HCT116 (cell line): Measurements from ENCODE around the gene NMNAT3. TPM values are rescaled to one million over a fixed set of nuclear protein-coding genes. Genes with fewer than 3 reads are reported as not detected.

Experiments used
- ATAC-seq: fragments of 200-7000 bp; cut with Tn5 transposase; 2 replicates; pipeline ENCODE4 v1.9.1; 2020; ENCODE audit warnings: mild to moderate bottlenecking, moderate library complexity
- BruUV-seq: library from RNA; stranded (reverse); fragments of 400-500 nt; replicated peaks from 2 replicates; lab custom pipeline; 2021; lab: Mats Ljungman, UMichigan
- CTCF ChIA-PET: fragments of 300-600 bp; sonication (Branson Sonifier 250); formaldehyde crosslinking; loops from one replicate; lab custom pipeline; 2021; ENCODE audit warnings: antibody characterized with exemption; lab: Charles Lee
- POLR2A ChIA-PET: fragments of 300-600, 350-600 bp; sonication (Branson Sonifier 250); formaldehyde crosslinking; loops from one replicate; lab custom pipeline; 2021; ENCODE audit warnings: antibody characterized with exemption; lab: Charles Lee
- RAD21 ChIA-PET, 2 experiments: fragments of 300-600 bp; sonication (Branson Sonifier 250); formaldehyde crosslinking; loops; one replicate each; lab custom pipeline; 2023; ENCODE audit warnings: low total read pairs in 2 of 2; ENCODE audit not compliant: uncharacterized antibody in 2 of 2, unreplicated experiment in 2 of 2, low non-redundant PET in 1 of 2; lab: Charles Lee
- DNase-seq: peaks from one replicate; pipeline ENCODE4 v3.0.0-alpha.2; 2010; ENCODE audit warnings: low read depth, low spot score
- H2AFZ ChIP-seq: fragments of 200-600 bp; shearing (Covaris generic), sonication (generic); 2 replicates; pipeline ENCODE4 v1.6.1; 2017; ENCODE audit warnings: low read depth, mixed run types, mixed read lengths, antibody characterized with exemption, low read length; ENCODE audit not compliant: poor library complexity, severe bottlenecking
- H3K27ac ChIP-seq: 2 replicates; pipeline ENCODE4 v1.5.1; 2012; ENCODE audit warnings: low read depth, low read length
- H3K27me3 ChIP-seq: fragments of 200-600 bp; sonication (generic); 2 replicates; pipeline ENCODE4 v1.6.1; 2016; ENCODE audit warnings: mixed run types, low read length, mixed read lengths; ENCODE audit not compliant: insufficient read depth
- H3K36me3 ChIP-seq, 2 experiments: fragments of 200-500 bp in 1 of 2; fragments of 200-600 bp in 1 of 2; sonication (Bioruptor generic) in 1 of 2; sonication (generic) in 1 of 2; 2 replicates each; pipeline versions ENCODE4 v1.5.1 to v1.6.1; 2014 to 2016; ENCODE audit warnings: low read length in 2 of 2, inconsistent platforms in 1 of 2, mixed read lengths in 1 of 2, mixed run types in 1 of 2; ENCODE audit not compliant: insufficient read depth in 2 of 2, control insufficient read depth in 1 of 2
- H3K4me1 ChIP-seq, 2 experiments: fragments of 200-600 bp in 1 of 2; sonication (generic) in 1 of 2; 2 replicates each; pipeline versions ENCODE4 v1.5.1 to v1.6.1; 2012 to 2017; ENCODE audit warnings: low read length in 2 of 2, inconsistent platforms in 1 of 2, mild to moderate bottlenecking in 1 of 2, mixed read lengths in 1 of 2, mixed run types in 1 of 2, moderate library complexity in 1 of 2; ENCODE audit not compliant: insufficient read depth in 2 of 2, control insufficient read depth in 1 of 2
- H3K4me2 ChIP-seq: fragments of 200-600 bp; sonication (generic); 2 replicates; pipeline ENCODE4 v1.6.1; 2017; ENCODE audit warnings: mixed run types, low read length, mixed read lengths
- H3K4me3 ChIP-seq, 2 experiments: fragments of 200-600 bp in 1 of 2; sonication (generic) in 1 of 2; replicated peaks in 1 of 2; 2 replicates each; pipeline ENCODE4 v1.5.1; 2011 to 2016; ENCODE audit warnings: low read length in 2 of 2, control low read depth in 1 of 2, low read depth in 1 of 2, mild to moderate bottlenecking in 1 of 2, mixed read lengths in 1 of 2, mixed run types in 1 of 2
- H3K79me2 ChIP-seq: fragments of 200-600 bp; sonication (generic); 2 replicates; pipeline ENCODE4 v1.6.1; 2017; ENCODE audit warnings: mild to moderate bottlenecking, mixed run types, low read length, moderate library complexity, mixed read lengths; ENCODE audit not compliant: insufficient read depth
- H3K9ac ChIP-seq: fragments of 200-600 bp; sonication (generic); 2 replicates; pipeline ENCODE4 v1.6.1; 2016; ENCODE audit warnings: low read length, mixed read lengths
- H3K9me2 ChIP-seq: fragments of 200-600 bp; sonication (generic), shearing (Covaris generic); 2 replicates; pipeline ENCODE4 v1.6.1; 2017; ENCODE audit warnings: mixed run types, mild to moderate bottlenecking, moderate library complexity; ENCODE audit not compliant: insufficient read depth
- H3K9me3 ChIP-seq, 2 experiments: fragments of 200-500 bp in 1 of 2; fragments of 200-600 bp in 1 of 2; sonication (Bioruptor generic) in 1 of 2; sonication (generic) in 1 of 2; 2 replicates each; pipeline ENCODE4 v1.6.1; 2014 to 2017; ENCODE audit warnings: low read length in 2 of 2, mixed read lengths in 2 of 2, inconsistent platforms in 1 of 2, low read depth in 1 of 2, mild to moderate bottlenecking in 1 of 2, mixed run types in 1 of 2, moderate library complexity in 1 of 2; ENCODE audit not compliant: control insufficient read depth in 1 of 2, insufficient read depth in 1 of 2
- H4K20me1 ChIP-seq: fragments of 200-600 bp; sonication (generic), shearing (Covaris generic); 2 replicates; pipeline ENCODE4 v1.6.1; 2017; ENCODE audit warnings: mixed run types, mild to moderate bottlenecking, moderate library complexity; ENCODE audit not compliant: insufficient read depth
- CBX3 ChIP-seq: IDR thresholded peaks from 2 replicates; pipeline ENCODE4 v1.6.1; 2012; ENCODE audit warnings: low read depth
- CEBPB ChIP-seq: IDR thresholded peaks from 2 replicates; pipeline ENCODE4 v1.6.1; 2012; ENCODE audit warnings: low read depth
- EGR1 ChIP-seq: IDR thresholded peaks from 2 replicates; pipeline ENCODE4 v1.6.1; 2012; ENCODE audit warnings: low read depth
- EZH2 ChIP-seq: fragments of 200-600 bp; sonication (generic); IDR thresholded peaks from 2 replicates; pipeline ENCODE4 v1.6.1; 2017; ENCODE audit warnings: antibody characterized with exemption, mixed run types
- FOSL1 ChIP-seq: IDR thresholded peaks from 2 replicates; pipeline ENCODE4 v1.6.1; 2012; ENCODE audit warnings: low read depth
- JUND ChIP-seq: IDR thresholded peaks from 2 replicates; pipeline ENCODE4 v1.6.1; 2012
- MAX ChIP-seq: IDR thresholded peaks from 2 replicates; pipeline ENCODE4 v1.6.1; 2012
- POLR2AphosphoS5 ChIP-seq: IDR thresholded peaks from 2 replicates; pipeline ENCODE4 v1.6.1; 2011; ENCODE audit warnings: mild to moderate bottlenecking, low read depth, low read length, moderate library complexity
- RAD21 ChIP-seq: IDR thresholded peaks from 2 replicates; pipeline ENCODE4 v1.6.1; 2012; ENCODE audit warnings: low read depth, mild to moderate bottlenecking
- SIN3A ChIP-seq: IDR thresholded peaks from 2 replicates; pipeline ENCODE4 v1.6.1; 2012; ENCODE audit warnings: low read depth
- SP1 ChIP-seq: IDR thresholded peaks from 2 replicates; pipeline ENCODE4 v1.6.1; 2012; ENCODE audit warnings: low read depth
- SRF ChIP-seq: IDR thresholded peaks from 2 replicates; pipeline ENCODE4 v1.6.1; 2012; ENCODE audit warnings: low read depth
- TCF7L2 ChIP-seq: IDR thresholded peaks from 2 replicates; pipeline ENCODE4 v1.7.0; 2011; ENCODE audit warnings: borderline replicate concordance, inconsistent platforms; ENCODE audit not compliant: insufficient read depth, insufficient read length; ENCODE audit errors: extremely low read depth
- YY1 ChIP-seq: IDR thresholded peaks from 2 replicates; pipeline ENCODE4 v1.6.1; 2011; ENCODE audit warnings: low read length, low read depth, moderate library complexity, mild to moderate bottlenecking; ENCODE audit not compliant: insufficient replicate concordance; ENCODE audit errors: extremely low read depth
- ZBTB33 ChIP-seq: IDR thresholded peaks from 2 replicates; pipeline ENCODE4 v1.6.1; 2011; ENCODE audit warnings: mild to moderate bottlenecking, low read length, moderate library complexity; ENCODE audit not compliant: insufficient replicate concordance; ENCODE audit errors: extremely low read depth
- ZFX ChIP-seq: fragments of 450-650 bp; IDR thresholded peaks from 2 replicates; pipeline ENCODE4 v1.6.1; 2017
- ZNF274 ChIP-seq: fragments of 200-500 bp; sonication (Bioruptor generic); IDR thresholded peaks from 2 replicates; pipeline ENCODE4 v1.6.1; 2014; ENCODE audit warnings: mild to moderate bottlenecking, low read depth, low read length, inconsistent platforms
- intact Hi-C: fragments of 100-400 bp; cut with micrococcal nuclease; formaldehyde crosslinking; loops from 2 replicates; pipeline ENCODE4 v1.10.0; 2022
- total RNA-seq: library from RNA; stranded (reverse); gene quantifications from one replicate; pipeline ENCODE4 v1.2.1, GENCODE V29; 2021; ENCODE audit not compliant: unreplicated experiment
- TF ChIP-seq, protein P1 (sequence below), 3 experiments: fragments of 200-600 bp in 1 of 3; sonication (generic) in 1 of 3; IDR thresholded peaks in 2 of 3; conservative IDR thresholded peaks in 1 of 3; 2 replicates each; pipeline ENCODE4 v1.5.1; 2012 to 2017; ENCODE audit warnings: low read depth in 2 of 3, low read length in 2 of 3, antibody characterized with exemption in 1 of 3, borderline replicate concordance in 1 of 3, control low read depth in 1 of 3, mild to moderate bottlenecking in 1 of 3, mixed read lengths in 1 of 3, mixed run types in 1 of 3, moderate library complexity in 1 of 3; ENCODE audit not compliant: insufficient read depth in 1 of 3

NMNAT3 gene
- total RNA-seq, 1 experiment from 2014 or later = 5.7 TPM

- ChIA-PET POLR2A (no interaction called here), CTCF (no interaction called here)
Measured at GRCh38 chr3:139517321-139518065, 160.3 kb downstream of the NMNAT3 start.

More at GRCh38 chr3:139517321-139518065, 160.3 kb downstream of the NMNAT3 start:
- no peaks in the 10 kb centered on the region for H3K27me3 ChIP-seq
- no peaks in the 10 kb centered on the region for H4K20me1 ChIP-seq
- peaks cover 0 to 14% of the 10 kb centered on the region in 2 experiments; a peak in 3 of 4 replicates for H3K4me1 ChIP-seq
- no peak overlapping the region for H3K9ac ChIP-seq
- ATAC-seq (no peak), DNase-seq (no peak)
- no peaks in the 10 kb centered on the region for H3K9me3 ChIP-seq
- no peak overlapping the region for H3K4me2 ChIP-seq
- H3K79me2 ChIP-seq = no peaks in the 10 kb centered on the region
- no peak overlapping the region for H2AFZ ChIP-seq
- intact Hi-C loops = no loop called here
- H3K4me3 ChIP-seq = no peak overlapping the region
- no peaks in the 10 kb centered on the region for H3K9me2 ChIP-seq
- BruUV-seq = no TSS peak
- no peak overlapping the region for H3K27ac ChIP-seq
- TF ChIP-seq YY1 (no peak), POLR2AphosphoS5 (no peak), ZNF274 (no peak), SIN3A (no peak), CEBPB (no peak), CBX3 (no peak), TCF7L2 (no peak), SP1 (no peak), MAX (no peak), FOSL1 (no peak), SRF (no peak), ZFX (no peak), EGR1 (no peak), RAD21 (no peak), JUND (no peak), EZH2 (no peak), ZBTB33 (no peak)
- TF ChIP-seq, protein P1, sequence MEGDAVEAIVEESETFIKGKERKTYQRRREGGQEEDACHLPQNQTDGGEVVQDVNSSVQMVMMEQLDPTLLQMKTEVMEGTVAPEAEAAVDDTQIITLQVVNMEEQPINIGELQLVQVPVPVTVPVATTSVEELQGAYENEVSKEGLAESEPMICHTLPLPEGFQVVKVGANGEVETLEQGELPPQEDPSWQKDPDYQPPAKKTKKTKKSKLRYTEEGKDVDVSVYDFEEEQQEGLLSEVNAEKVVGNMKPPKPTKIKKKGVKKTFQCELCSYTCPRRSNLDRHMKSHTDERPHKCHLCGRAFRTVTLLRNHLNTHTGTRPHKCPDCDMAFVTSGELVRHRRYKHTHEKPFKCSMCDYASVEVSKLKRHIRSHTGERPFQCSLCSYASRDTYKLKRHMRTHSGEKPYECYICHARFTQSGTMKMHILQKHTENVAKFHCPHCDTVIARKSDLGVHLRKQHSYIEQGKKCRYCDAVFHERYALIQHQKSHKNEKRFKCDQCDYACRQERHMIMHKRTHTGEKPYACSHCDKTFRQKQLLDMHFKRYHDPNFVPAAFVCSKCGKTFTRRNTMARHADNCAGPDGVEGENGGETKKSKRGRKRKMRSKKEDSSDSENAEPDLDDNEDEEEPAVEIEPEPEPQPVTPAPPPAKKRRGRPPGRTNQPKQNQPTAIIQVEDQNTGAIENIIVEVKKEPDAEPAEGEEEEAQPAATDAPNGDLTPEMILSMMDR (IDR thresholded peaks at IDR 0.05 in 2 of 3, conservative IDR thresholded peaks at IDR 0.05 in 1 of 3; ENCODE audit: borderline replicate concordance in 1 of 3, insufficient read depth in 1 of 3, low read depth in 2 of 3, low read length in 2 of 3) = no peak
- RAD21 ChIA-PET = no interaction called here
- H3K36me3 ChIP-seq = peaks cover 0 to 3% of the 10 kb centered on the region in 2 experiments; a peak in 1 of 4 replicates
